KBM-7 (cell line): ENCODE measurements around the gene AEBP1.
A peak's percentile ranks its signal among the peaks of the same experiment; 100 is the strongest.

Source experiments
- DNase-seq: peaks from one replicate; pipeline ENCODE4 v3.0.0-alpha.2; 2015
- in situ Hi-C: fragments of 300-500 bp; cut with MboI; formaldehyde crosslinking; loops from 2 replicates; pipeline ENCODE4 v1.14.3; 2020; ENCODE audit warnings: low sequenced_read_pairs, low pct_unique_long_range_greater_than_20kb, mixed read lengths

The AEBP1 gene

GRCh38 chr7:44082541-44083207 is 21.5 kb upstream of the AEBP1 start:
- in situ Hi-C loops, result no loop called here
- DNase-seq, result peak; percentile 99

GRCh38 chr7:44083796-44084195 is 20.3 kb upstream of the AEBP1 start:
- in situ Hi-C loops, result no loop called here
- no peak for DNase-seq

DNA sequence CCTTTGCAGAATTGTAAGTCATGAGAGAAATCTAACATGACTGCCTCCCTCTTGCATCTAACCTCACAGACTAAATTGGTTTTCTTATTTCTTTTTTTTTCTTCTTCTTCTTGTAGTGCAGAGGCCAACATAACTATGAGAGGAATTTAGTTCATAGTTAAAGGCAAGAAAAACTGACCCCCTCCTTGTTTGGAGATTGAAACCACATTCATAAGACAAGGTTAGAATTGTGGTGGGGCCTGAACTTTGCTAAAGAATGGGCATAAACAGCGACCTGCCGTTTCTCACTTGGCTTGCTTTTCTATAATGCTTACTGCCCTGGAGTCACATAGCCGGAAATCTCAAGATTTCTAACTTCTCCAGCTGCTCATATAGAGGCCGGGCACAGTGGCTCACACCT is 19.4 kb upstream of the AEBP1 start:
- in situ Hi-C loops, result no loop called here
- DNase-seq, result no peak

DNA sequence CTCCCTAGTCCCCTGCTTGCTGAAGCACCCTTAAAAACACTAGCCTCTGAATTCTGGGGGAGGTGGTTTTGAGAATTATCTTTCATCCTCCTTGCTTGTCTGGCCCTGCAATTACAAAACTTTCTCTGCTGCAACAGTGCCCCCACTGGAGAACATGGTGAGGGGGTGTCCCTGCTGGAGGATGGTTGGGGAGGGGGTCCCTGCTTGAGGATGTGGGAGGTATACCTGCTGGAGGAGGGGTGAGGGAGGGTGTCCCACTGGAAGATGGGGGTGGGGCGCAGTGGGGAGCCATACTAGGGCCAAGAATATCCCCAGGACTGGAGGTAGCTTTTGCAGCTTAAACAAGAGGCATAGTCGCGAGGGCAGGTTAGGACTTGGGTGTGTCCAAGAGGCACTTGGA is 18.6 kb upstream of the AEBP1 start:
- DNase-seq, result no peak
- in situ Hi-C loops, result no loop called here

GRCh38 chr7:44086627-44087026 is 17.5 kb upstream of the AEBP1 start:
- in situ Hi-C loops, result no loop called here
- no peak for DNase-seq

DNA sequence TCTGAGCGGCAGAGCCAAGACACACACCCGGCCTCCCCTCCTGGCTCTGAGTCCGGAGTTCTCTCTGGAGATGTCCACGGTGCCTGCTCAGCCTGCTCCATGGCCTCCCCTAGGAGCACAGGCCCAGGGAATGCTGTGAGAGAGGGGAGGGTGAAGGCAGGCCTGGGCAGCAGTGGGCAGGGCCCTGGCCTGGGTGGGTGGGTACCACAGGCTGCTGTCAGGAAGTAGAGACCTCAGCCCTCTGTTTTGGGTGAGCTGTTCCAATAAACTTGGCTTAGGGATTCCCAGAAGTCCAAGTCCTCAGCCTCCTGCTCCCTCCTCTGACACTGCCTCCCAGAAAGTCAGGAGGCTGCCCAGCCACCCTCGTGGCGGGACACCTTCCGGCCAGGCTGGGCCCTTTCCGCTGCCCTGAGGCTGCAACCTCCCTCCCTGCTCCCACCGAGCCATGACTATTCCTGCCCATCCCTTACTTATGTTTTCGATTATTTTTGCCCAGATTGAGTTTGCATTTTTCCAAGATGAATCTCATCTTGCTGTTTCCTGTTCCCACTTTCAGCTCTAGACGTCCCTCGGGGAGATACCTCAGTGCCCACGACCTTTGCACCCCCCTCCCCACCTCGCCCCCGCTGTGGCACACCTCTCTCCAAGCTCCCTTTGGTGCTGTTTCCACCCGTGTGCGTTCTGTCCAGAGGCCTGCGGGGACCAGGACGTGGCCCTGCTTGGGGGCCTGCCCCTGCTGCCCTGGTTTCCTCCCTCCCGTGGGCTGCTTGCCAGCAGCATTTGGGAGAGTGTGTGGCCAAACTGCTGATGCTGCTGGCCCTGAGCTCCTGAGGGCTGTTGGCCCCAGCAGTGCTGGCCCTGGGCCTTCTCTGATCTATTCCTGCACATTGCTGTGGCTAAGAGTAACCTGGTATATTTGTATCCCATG is 16.0 kb upstream of the AEBP1 start:
- in situ Hi-C loops, result no loop called here
- no peak for DNase-seq

DNA sequence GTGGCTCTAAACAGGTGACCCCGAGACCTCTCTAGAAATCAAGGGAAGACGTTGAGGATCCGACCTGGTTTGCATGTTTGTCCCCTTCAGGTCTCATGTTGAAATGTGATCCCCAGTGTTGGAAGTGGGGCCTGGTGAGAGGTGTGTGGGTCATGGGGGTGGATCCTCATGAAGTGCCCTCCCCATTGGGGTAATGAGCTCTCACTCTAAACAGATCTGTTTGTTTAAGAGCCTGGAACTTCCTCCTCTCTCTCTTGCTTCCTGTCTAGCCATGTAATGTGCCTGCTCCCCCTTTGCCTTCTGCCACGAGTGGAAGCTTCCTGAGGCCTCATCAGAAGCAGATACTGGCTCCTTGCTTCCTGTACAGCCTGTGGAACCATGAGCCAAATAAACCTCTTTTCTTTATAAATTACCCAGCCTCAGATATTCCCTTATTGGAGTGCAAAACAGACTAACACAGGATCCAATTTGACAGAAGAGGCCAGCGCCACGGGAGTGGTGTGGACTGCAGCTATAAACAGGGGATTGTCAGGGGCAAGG is 11.0 kb upstream of the AEBP1 start:
- in situ Hi-C loops, result no loop called here

DNA sequence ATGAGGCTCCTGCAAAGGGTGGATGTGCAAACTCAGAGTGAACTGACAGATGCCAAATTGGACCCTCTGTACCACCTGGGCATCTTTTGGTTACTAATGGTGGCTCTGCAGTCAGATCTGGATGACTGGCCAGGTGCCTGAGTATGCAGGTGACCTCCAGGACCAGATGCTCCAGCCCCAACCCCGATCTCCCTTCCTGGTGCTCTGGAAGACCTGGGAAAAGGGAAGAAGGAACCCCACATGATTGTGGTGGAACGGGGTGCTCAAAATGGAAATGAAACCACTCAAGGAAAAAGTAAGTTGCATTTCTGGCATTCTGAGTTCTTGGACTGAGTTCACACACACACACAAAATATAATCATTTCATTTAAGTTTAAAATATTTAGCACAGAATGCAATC is 9.8 kb upstream of the AEBP1 start:
- in situ Hi-C loops, result no loop called here
- no peak for DNase-seq

More for the DNA sequence above, 11.0 kb upstream of the AEBP1 start:
- no peak for DNase-seq

DNA sequence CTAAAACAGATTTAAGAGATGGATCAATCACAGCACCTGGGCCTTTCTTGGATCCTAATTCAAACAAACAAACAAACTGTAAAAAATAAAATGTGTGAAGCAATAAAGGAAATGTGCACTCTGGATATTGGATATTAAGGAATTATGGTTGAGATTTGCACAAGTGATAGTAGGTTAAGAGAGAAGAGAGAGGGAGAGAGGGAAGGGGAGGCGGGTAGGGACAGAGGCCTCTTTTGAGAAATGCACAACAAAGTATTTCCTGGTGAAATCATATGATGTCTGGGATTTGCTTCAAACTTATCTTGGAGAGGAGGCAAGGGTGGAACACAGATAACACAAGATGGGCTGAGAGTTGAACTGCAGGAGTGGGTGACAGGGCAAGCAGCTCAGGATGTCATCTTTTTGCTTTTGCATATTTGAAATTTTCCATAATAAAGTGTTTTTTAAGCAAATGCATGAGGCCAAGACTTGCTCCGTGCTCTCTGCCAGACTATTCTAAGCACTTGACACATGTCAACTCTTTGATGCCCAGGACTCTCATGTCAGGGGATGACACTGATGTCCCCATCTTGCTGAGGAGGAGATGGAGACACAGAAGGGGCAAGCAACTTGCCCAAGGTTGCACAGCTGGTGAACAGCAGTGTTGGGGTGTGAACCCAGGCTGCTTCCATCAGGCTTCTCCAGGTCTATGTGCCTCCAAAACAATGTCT is 9.1 kb upstream of the AEBP1 start:
- in situ Hi-C loops, result no loop called here
- no peak for DNase-seq

GRCh38 chr7:44095781-44096180 is 8.4 kb upstream of the AEBP1 start:
- DNase-seq, result no peak
- in situ Hi-C loops, result no loop called here

DNA sequence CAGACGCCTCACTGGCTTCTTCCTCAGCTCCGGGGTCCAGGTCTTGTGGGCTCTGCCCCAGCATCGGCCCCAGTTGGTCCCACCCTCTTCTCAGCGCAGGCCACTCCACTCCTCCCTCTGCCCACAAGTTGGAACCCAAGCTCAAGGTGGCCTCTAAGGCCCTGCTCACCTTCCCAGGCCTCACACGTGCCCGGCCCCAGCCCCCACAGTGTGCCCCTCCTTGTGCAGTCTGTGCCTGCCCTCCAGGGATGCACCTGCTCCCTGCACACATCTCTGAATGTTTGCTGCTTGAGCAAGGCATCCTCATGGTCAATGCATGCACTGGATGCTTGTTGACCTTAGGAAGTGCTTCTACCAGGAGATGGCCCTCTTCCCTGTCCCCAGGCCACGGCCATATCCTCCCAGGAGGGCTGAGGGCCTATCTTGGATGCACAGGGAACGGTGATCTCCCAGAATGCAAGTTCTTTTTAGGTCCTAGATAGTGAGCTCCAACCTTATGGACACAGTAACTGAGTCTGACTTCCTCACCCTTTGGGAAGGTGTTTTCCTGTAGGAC is 7.7 kb upstream of the AEBP1 start:
- DNase-seq, result no peak
- in situ Hi-C loops, result no loop called here

DNA sequence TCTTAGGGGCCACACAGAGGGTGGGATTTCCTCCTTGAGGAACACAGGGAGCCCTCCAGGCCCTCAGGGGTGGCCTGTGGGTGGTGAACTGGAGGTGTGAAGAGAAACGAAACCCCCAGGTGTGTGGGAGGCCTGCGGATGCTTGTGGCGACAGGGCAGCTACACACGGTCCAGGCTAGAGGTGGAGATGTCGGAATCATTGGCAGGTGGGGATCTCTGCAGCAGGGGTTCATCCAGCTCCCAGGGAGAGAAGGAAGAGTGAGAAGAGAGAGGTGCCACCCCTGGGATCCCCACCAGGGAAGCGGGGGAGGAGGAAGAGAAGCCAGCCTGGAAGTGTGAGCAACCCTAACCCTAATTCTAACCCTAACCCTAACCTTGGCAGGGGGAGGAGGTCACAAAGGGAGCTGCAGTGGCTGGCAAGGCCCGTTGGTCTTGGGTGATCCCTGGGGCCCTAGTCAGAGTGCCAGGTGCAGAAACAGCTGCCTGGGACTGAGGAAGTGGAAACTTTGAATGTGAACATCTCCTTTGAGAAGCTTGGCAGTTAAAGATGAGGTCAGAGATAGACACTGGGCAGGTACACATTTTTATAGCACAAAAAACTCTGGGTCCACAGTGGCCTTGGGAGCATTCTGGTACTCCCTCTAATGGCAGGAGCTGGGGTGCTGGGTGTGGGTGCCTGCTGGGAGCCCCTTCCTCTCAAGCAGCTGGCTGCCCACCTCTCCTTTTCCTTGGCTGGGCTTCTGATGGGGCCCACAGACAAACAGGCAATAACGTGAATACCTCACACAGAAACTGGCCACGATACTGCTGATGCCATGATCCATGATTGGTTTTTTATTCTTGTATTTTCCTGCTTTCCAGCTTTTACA is 6.8 kb upstream of the AEBP1 start:
- DNase-seq, result no peak
- in situ Hi-C loops, result no loop called here

GRCh38 chr7:44098092-44099068 is 5.8 kb upstream of the AEBP1 start:
- DNase-seq, result no peak
- in situ Hi-C loops, result no loop called here

DNA sequence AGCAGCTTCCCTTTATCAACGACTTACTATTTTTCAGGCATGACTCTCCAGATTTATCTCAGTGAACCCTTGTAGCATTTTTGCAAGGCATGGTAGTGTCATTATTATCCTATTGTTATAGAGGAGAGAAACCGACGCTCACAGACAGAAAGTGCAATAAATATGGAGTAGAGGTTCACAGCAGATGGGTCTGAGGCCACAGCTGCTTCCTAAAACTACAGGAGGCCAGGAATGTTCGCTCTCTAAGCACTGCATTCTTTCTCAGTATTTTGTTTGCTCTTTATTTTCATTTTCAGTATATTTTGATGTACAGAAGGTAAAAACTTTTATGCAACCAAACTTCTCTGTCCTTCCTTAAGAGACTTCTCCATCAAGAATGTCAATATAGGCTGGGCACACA is 4.5 kb upstream of the AEBP1 start:
- no peak for DNase-seq
- in situ Hi-C loops, result no loop called here

- no peak for DNase-seq
- in situ Hi-C loops, result no loop called here
Measured at GRCh38 chr7:44100458-44101302, 3.5 kb upstream of the AEBP1 start.

DNA sequence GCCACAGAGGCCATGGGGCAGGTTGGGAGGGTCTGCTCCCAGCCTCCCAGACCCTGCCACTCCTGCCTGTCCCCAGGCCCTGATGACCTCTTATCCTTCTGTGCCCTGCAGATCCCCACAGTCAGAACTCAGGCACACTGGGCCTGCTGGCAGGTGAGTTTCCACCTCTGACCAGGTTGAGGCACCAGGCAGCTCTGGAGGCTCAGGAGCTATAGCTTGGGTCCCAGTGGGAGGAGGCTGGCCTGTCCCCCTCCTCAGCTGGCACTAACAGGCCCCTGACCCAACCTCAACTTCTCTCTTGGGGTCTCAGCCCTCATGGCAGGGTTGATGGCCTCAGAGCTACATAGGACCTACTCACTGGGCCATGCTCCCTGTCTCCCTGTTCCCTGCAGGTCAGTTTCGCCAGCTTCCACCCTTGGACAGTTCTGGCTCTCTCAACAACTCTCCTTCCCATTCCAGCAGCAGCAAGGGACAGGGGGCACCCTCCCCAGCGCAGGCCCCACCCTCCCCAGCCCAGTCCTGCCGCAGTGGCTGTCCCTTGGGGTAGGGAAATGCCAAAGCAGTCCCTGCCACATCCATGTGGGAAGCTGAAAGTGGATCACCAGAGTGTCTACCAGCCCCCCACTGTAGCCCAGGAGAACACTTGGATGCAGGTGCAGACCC is 2.7 kb upstream of the AEBP1 start:
- no peak for DNase-seq
- in situ Hi-C loops, result no loop called here
